GM11168 (cell line): ENCODE measurements around the gene UNC13C.

Source experiments
- in situ Hi-C: fragments of 300-500 bp; cut with MboI; formaldehyde crosslinking; loops from one replicate; pipeline ENCODE4 v1.12.0; 2022; ENCODE audit warnings: low sequenced_read_pairs; ENCODE audit not compliant: unreplicated experiment

The UNC13C gene

GRCh38 chr15:54017251-54017650, 39.0 kb downstream of the UNC13C start:
- in situ Hi-C loops, result no loop called here

GRCh38 chr15:54017959-54018358, 39.7 kb downstream of the UNC13C start:
- in situ Hi-C loops, result no loop called here

GRCh38 chr15:54026258-54026657, 48.0 kb downstream of the UNC13C start:
- in situ Hi-C loops, result no loop called here

GRCh38 chr15:54026891-54027290, 48.6 kb downstream of the UNC13C start:
- in situ Hi-C loops, result no loop called here

GRCh38 chr15:54029081-54029480, 50.8 kb downstream of the UNC13C start:
- in situ Hi-C loops, result no loop called here

- in situ Hi-C loops, result no loop called here
Observed at GRCh38 chr15:54032066-54032465, 53.8 kb downstream of the UNC13C start.

GRCh38 chr15:54033356-54033860, 55.2 kb downstream of the UNC13C start:
- in situ Hi-C loops, result no loop called here

GRCh38 chr15:54033869-54034458, 55.7 kb downstream of the UNC13C start:
- in situ Hi-C loops, result no loop called here

- in situ Hi-C loops, result no loop called here
Observed at GRCh38 chr15:54035616-54036015, 57.4 kb downstream of the UNC13C start.

GRCh38 chr15:54045397-54045796, 67.2 kb downstream of the UNC13C start:
- in situ Hi-C loops, result no loop called here

GRCh38 chr15:54046093-54046492, 67.9 kb downstream of the UNC13C start:
- in situ Hi-C loops, result no loop called here

- in situ Hi-C loops, result no loop called here
Observed at GRCh38 chr15:54064365-54064764, 86.1 kb downstream of the UNC13C start.

GRCh38 chr15:54066403-54066802, 88.2 kb downstream of the UNC13C start:
- in situ Hi-C loops, result no loop called here

GRCh38 chr15:54082836-54083492, 104.7 kb downstream of the UNC13C start:
- in situ Hi-C loops, result no loop called here

GRCh38 chr15:54083501-54083900, 105.3 kb downstream of the UNC13C start:
- in situ Hi-C loops, result no loop called here

GRCh38 chr15:54083991-54084390, 105.8 kb downstream of the UNC13C start:
- in situ Hi-C loops, result no loop called here

- in situ Hi-C loops, result no loop called here
Observed at GRCh38 chr15:54088837-54089236, 110.6 kb downstream of the UNC13C start.

- in situ Hi-C loops, result no loop called here
Observed at GRCh38 chr15:54089776-54090175, 111.5 kb downstream of the UNC13C start.

GRCh38 chr15:54091651-54092050, 113.4 kb downstream of the UNC13C start:
- in situ Hi-C loops, result no loop called here

- in situ Hi-C loops, result no loop called here
Observed at GRCh38 chr15:54094661-54095060, 116.4 kb downstream of the UNC13C start.

- in situ Hi-C loops, result no loop called here
Observed at GRCh38 chr15:54097019-54097418, 118.8 kb downstream of the UNC13C start.

GRCh38 chr15:54099010-54099409, 120.8 kb downstream of the UNC13C start:
- in situ Hi-C loops, result no loop called here
